ENCODE results near the gene HOXA9.
A peak's percentile ranks its signal among the peaks of the same experiment; 100 is the strongest.

Gene HOXA9

GRCh38 chr7:27188386-27189294 lies 23.3 kb upstream of the HOXA9 start:
- no peak for DNase-seq (ENCODE audit: low read depth, low spot score)

GRCh38 chr7:27187475-27188385 lies 22.4 kb upstream of the HOXA9 start:
- no peak for DNase-seq (ENCODE audit: low read depth, low spot score)

GRCh38 chr7:27186668-27187474 lies 21.5 kb upstream of the HOXA9 start:
- DNase-seq (ENCODE audit: low read depth, low spot score), result no peak

- no peak for DNase-seq (ENCODE audit: low read depth, low spot score)
Measured at GRCh38 chr7:27185854-27186667, 20.7 kb upstream of the HOXA9 start.

- DNase-seq (ENCODE audit: low read depth, low spot score), result no peak
Measured at GRCh38 chr7:27185013-27185853, 19.9 kb upstream of the HOXA9 start, which contains the start of gene HOXA11. TSS of gene HOXA11 (minus strand) at chr7:27185232. CDS start at chr7:27185144, 88 bp downstream.

GRCh38 chr7:27184337-27185012 lies 19.1 kb upstream of the HOXA9 start:
- no peak for DNase-seq (ENCODE audit: low read depth, low spot score)

- DNase-seq (ENCODE audit: low read depth, low spot score), result no peak
Measured at GRCh38 chr7:27183682-27184336, 18.5 kb upstream of the HOXA9 start.

DNA sequence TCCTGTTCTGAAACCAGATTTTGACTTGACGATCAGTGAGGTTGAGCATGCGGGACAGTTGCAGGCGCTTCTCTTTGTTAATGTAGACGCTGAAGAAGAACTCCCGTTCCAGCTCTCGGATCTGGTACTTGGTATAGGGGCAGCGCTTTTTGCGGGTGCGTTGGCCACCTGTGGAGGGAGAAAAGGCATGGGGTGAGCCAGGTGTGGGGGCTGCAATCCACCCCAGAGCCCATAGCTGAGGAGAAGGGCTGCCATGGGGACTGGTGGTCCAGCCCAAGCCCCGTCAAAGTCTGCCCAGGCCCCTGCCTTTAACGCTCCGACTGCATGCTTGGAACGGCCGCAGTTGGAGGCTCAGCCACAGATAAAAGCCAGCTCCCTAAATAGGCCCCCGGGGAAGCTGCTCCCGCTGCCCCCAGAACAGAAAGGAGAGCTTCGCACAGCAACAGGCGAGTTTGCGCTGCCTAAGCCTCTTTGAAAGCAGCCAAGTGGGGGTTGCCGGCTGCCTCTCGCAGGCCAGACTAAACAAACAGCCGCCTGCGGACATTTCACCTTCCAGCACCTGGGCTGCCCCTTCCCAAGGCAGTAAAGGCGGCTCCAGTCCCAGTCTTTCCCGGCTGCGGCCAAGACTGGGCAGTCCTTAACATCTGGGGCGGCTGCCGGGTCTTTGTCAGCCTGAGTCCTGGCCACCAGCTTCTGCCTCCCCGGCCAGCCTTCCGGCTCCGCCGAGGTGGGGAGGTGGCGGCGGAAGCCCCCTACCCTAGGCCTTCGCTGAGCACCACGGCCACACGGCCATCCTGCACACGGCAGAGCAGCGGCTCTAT lies 17.7 kb upstream of the HOXA9 start:
- no peak for DNase-seq (ENCODE audit: low read depth, low spot score)

GRCh38 chr7:27182285-27182841 lies 17.0 kb upstream of the HOXA9 start:
- DNase-seq (ENCODE audit: low read depth, low spot score), result no peak

- no peak for DNase-seq (ENCODE audit: low read depth, low spot score)
Measured at GRCh38 chr7:27181795-27182275, 16.5 kb upstream of the HOXA9 start.

GRCh38 chr7:27180431-27181420 lies 15.4 kb upstream of the HOXA9 start:
- no peak for DNase-seq (ENCODE audit: low read depth, low spot score)

GRCh38 chr7:27179503-27180430 lies 14.4 kb upstream of the HOXA9 start:
- peak; percentile 43 for DNase-seq (ENCODE audit: low read depth, low spot score)

DNA sequence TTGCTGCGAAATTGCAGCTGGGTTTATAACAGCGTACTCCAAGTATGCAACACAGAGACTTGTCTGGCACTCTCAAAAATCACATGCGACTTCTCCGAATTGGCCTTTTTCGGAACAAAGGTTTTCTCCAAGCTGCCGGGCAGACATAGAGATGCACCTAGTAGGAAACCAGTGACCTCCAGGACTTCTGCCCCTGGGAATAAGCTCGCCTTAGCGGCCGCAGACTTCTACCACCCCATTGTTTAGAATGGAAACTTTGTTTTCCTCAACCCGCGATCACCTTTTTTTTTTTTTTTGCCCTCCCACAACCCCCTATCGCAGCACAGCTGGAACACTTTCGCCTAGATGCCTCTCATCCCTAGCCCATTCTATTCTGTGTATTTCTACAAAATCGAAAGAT lies 13.7 kb upstream of the HOXA9 start:
- DNase-seq (ENCODE audit: low read depth, low spot score), result no peak

- no peak for DNase-seq (ENCODE audit: low read depth, low spot score)
Measured at GRCh38 chr7:27178366-27178765, 13.0 kb upstream of the HOXA9 start.

- no peak for DNase-seq (ENCODE audit: low read depth, low spot score)
Measured at GRCh38 chr7:27177795-27178320, 12.5 kb upstream of the HOXA9 start.

All from activated naive CD8-positive, alpha-beta T cell treated with anti-CD3 and anti-CD28 coated beads, Interleukin-2, amount 50 U/mL, for 16 hours (primary cell).